GM23338 (cell line): Measurements from ENCODE around the gene MOB3B.

Experiments used
- CTCF ChIP-seq, 2 experiments: fragments of 200-600 bp in 1 of 2; sonication (generic) in 1 of 2; conservative IDR thresholded peaks; 2 replicates each; pipeline versions ENCODE4 v1.5.1 to v1.6.1; 2016 to 2017; ENCODE audit warnings: antibody characterized with exemption in 2 of 2, low read depth in 2 of 2, mild to moderate bottlenecking in 2 of 2, moderate library complexity in 1 of 2
- EZH2 ChIP-seq: fragments of 200-600 bp; sonication (generic); IDR thresholded peaks from one replicate; pipeline ENCODE4 v1.8.0; 2017; ENCODE audit warnings: antibody characterized with exemption, mild to moderate bottlenecking, low read depth; ENCODE audit not compliant: unreplicated experiment
- EZH2phosphoT487 ChIP-seq: fragments of 200-600 bp; sonication (generic); IDR thresholded peaks from one replicate; pipeline ENCODE4 v1.8.1; 2018; ENCODE audit warnings: antibody characterized with exemption; ENCODE audit not compliant: unreplicated experiment
- POLR2AphosphoS5 ChIP-seq: IDR thresholded peaks from 2 replicates; pipeline ENCODE4 v1.6.1; 2016; ENCODE audit warnings: antibody characterized with exemption, low read depth
- STAT1 ChIP-seq: IDR thresholded peaks from one replicate; pipeline ENCODE4 v1.6.1; 2016; ENCODE audit warnings: antibody characterized with exemption; ENCODE audit not compliant: unreplicated experiment
- ZNF331 ChIP-seq: fragments of 250-450 bp; sonication (Bioruptor Pico); IDR thresholded peaks from 2 replicates; pipeline ENCODE4 v1.5.0; 2020; ENCODE audit warnings: low read depth, mild to moderate bottlenecking, moderate library complexity

- no peak for TF ChIP-seq STAT1
- TF ChIP-seq CTCF (conservative IDR thresholded peaks at IDR 0.05; ENCODE audit: low read depth in 2 of 2) = peak; percentile 71 to 80
- no peak for TF ChIP-seq POLR2AphosphoS5
- TF ChIP-seq EZH2 = no peak
- no peak for TF ChIP-seq ZNF331 (CRISPR knock-in tag)
- no peak for TF ChIP-seq EZH2phosphoT487
These were observed at the start of gene MOB3B for GRCh38 chr9:27529316-27530278.
